Measurements from ENCODE around the gene MACROD1.

Gene MACROD1

DNA sequence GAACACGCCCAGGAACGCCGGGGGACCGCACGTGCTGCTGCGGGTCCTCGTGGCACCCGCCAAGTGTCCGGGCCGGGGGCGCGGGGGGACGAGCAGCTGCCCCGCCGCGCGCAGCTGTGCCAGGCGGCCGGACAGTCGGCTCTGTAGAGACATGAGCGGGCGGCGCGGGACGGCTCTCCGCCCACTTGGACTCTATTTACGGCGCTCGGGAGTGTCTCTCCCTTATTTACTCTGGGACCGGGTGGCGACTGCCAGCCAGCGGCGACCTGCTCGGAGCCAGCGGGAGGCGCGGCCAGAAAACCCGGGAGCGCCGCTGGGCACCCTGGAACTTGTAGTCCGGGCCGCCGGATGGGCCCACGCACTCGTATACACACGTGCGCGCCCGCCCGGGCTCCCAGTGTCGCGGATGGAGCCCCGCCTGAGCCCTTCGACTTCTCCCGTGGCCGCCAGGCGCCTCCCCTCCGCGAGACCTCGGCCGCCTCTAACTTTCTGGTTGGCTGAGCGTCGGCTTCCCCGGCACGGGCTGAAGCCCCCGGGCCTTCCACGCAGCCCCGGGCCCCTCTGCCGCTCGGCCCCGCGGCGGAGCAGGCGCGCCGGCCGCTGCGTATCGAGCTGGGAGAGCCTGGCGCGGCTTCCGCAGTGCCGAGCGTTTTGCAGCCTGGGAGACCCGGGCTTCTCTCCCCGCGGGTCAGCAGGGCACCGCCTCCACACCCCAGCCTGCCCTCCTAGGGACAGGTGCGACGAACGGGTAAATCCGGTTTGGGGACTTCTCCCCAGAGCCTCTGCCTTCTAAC is at the start of gene MACROD1:
Gene MACROD1 (minus strand): TSS at position 272 of the 794 bp plus-strand sequence. CDS start 119 bp downstream, at position 153.
- peak; percentile 74 to 82 for DNase-seq (ENCODE audit: low read depth in 2 of 2)

GRCh38 chr11:64211181-64211872 is 45.4 kb upstream of the MACROD1 start:
- DNase-seq (ENCODE audit: low read depth in 2 of 2), result no peak

- no peak for DNase-seq (ENCODE audit: low read depth in 2 of 2)
Measured at GRCh38 chr11:64210301-64211020, 44.5 kb upstream of the MACROD1 start.

- DNase-seq (ENCODE audit: low read depth in 2 of 2), result no peak
Measured at GRCh38 chr11:64209563-64209843, 43.6 kb upstream of the MACROD1 start.

GRCh38 chr11:64208796-64209562 is 43.1 kb upstream of the MACROD1 start:
- no peak for DNase-seq (ENCODE audit: low read depth in 2 of 2)

- no peak for DNase-seq (ENCODE audit: low read depth in 2 of 2)
Measured at GRCh38 chr11:64208086-64208795, 42.3 kb upstream of the MACROD1 start.

GRCh38 chr11:64207256-64208085 is 41.6 kb upstream of the MACROD1 start:
- DNase-seq (ENCODE audit: low read depth in 2 of 2), result peak; percentile 78 to 80

- DNase-seq (ENCODE audit: low read depth in 2 of 2), result peak; percentile 68 to 75
Measured at GRCh38 chr11:64206457-64207255, 40.7 kb upstream of the MACROD1 start, which contains the start of gene FERMT3. TSS of gene FERMT3 (plus strand) at chr11:64206721. CDS start at chr11:64207365, 644 bp downstream.

DNA sequence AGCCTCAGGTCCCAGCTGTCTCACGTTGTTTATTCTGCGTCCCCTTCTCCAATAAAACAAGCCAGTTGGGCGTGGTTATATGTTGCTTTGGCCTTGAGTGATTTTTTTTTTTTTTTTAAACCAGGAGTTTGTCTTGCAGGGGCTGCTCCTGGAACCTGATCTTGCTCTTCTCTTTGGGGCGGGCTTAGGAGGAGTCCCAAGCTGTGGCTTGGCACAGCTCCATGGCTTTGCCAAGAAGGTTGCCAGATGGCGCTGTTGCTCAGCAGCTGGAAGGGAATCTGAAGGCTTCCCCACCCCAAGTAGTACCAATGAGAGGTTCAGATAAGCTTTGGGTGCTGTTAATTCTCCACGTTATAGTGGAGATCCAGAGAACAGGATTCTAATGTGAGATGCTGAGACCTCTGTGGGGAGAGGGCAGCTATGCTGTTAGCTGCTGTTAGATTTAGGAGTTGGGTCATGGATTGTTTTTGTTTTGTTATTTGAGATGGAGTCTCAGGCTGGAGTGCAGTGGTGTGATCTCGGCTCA is 38.6 kb upstream of the MACROD1 start:
- DNase-seq (ENCODE audit: low read depth in 2 of 2), result peak in 1 of 2 donors; percentile 74

DNA sequence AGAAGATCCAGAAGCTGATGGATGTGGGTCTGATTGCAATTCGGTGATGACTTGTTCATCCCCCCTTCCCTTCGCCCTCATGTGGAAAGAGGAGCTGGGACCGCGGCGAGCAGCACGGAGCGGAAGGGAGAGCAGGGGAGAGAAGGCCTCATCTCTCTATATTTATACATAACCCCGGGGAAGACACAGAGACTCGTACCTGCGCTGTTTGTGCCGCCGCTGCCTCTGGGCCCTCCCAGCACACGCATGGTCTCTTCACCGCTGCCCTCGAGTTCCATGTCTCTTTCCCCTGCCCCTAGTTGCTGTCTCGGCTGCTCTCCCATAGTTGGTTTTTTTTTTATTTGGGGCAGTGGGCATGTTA is 38.1 kb upstream of the MACROD1 start:
- DNase-seq (ENCODE audit: low read depth in 2 of 2), result no peak

DNA sequence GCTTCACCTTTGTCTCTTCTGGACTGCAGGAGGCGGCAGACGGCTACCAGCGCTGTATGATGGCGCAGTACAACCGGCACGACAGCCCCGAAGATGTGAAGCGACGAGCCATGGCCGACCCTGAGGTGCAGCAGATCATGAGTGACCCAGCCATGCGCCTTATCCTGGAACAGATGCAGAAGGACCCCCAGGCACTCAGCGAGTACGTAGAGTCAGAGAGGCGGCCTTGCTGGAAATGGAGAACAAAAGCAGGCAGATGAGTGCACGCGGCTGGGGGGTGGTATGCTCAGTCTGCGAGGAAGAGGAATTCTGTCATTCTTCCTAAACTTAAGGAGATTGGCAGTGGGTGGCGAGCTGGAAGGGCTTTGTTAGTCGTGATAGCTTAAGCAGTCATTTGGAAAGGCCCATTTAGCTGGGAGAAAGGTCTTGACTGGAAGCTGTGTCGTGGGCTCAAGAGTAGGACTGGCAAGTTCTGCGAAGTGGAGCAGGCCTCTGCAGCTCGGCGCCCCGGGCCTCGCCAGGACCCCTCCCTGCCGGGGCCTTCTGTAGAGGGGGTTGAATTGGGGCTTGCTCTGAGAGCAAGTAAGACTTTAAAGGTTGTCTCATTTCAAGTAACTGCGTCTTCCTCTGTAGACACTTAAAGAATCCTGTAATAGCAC is 37.6 kb upstream of the MACROD1 start:
- no peak for DNase-seq (ENCODE audit: low read depth in 2 of 2)

- no peak for DNase-seq (ENCODE audit: low read depth in 2 of 2)
Measured at GRCh38 chr11:64202992-64203391, 37.1 kb upstream of the MACROD1 start.

DNA sequence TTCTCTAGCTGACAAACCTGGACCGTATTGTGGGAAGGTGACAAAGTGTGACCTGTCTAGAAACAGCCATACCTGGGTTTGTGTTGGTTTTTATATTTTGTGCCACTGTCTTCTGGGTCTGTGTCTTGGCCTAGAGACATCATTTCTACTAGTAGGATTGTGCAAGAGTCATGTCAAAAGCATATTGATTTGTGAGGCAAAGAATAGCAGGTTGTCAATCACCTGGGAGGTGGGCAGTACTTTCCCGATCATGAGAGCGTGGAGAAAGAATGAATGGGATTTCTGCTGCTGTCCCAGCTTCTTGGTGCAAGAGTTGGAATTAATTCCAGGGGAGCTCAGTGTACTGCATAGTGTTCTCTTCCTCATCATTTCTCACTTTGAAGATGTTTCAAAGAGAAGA is 35.6 kb upstream of the MACROD1 start:
- DNase-seq (ENCODE audit: low read depth in 2 of 2), result no peak

- no peak for DNase-seq (ENCODE audit: low read depth in 2 of 2)
Measured at GRCh38 chr11:64198511-64198910, 32.6 kb upstream of the MACROD1 start.

DNA sequence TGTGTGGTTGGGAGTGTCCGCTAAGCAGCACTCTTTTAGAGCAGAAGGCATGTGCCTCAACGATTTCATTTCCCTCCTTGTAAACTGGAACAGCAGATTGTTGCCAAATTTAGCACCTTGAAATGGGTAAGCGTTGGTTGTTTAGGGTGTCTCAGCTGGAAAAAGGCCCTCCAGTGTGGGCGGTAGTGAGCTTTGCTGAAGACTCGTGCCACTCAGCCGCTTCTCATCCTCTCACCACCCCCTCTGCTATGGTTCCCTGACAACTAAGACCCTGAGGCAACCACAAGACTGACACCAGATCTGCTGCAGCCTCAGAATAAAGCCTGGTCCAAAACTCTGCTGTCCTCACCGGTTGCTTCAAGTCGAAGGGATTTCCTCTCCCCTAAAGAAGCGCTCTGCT is 30.7 kb upstream of the MACROD1 start:
- no peak for DNase-seq (ENCODE audit: low read depth in 2 of 2)

GRCh38 chr11:64192434-64192833 is 26.5 kb upstream of the MACROD1 start:
- DNase-seq (ENCODE audit: low read depth in 2 of 2), result no peak

- DNase-seq (ENCODE audit: low read depth in 2 of 2), result no peak
Measured at GRCh38 chr11:64186492-64187165, 20.7 kb upstream of the MACROD1 start.

All from stimulated activated CD4-positive, alpha-beta T cell treated with anti-CD3 and anti-CD28 coated beads, Interleukin-15, amount 100 ng/mL, for 48 hours (primary cell).